HepG2 (cell line): ENCODE results near the gene HNRNPA0. TPM values are rescaled to one million over a fixed set of nuclear protein-coding genes. Genes with fewer than 3 reads are reported as not detected.

ENCODE experiments used
- ARID2 ChIP-seq: sonication (generic); formaldehyde crosslinking; IDR thresholded peaks from 2 replicates; pipeline ENCODE4 v1.8.1; 2022; ENCODE audit warnings: mild to moderate bottlenecking, missing genetic modification reagents, borderline replicate concordance
- ATF4 ChIP-seq, 2 experiments: fragments of 450-650 bp in 1 of 2; sonication (generic) in 1 of 2; formaldehyde crosslinking; IDR thresholded peaks; 2 replicates each; pipeline versions ENCODE4 v1.5.0 to v1.8.0; 2020 to 2022; ENCODE audit warnings: mild to moderate bottlenecking in 1 of 2, missing genetic modification reagents in 1 of 2
- CENPX ChIP-seq: sonication (generic); formaldehyde crosslinking; IDR thresholded peaks from 2 replicates; pipeline ENCODE4 v1.9.0; 2021; ENCODE audit warnings: mild to moderate bottlenecking, missing genetic modification reagents, moderate library complexity
- ELF1 ChIP-seq: sonication (generic); formaldehyde crosslinking; IDR thresholded peaks from 2 replicates; pipeline ENCODE4 v1.4.0; 2020; ENCODE audit warnings: missing genetic modification reagents
- FOXP4 ChIP-seq: sonication (generic); formaldehyde crosslinking; IDR thresholded peaks from 2 replicates; pipeline ENCODE4 v1.4.0; 2020; ENCODE audit warnings: missing genetic modification reagents
- HMGXB4 ChIP-seq, 2 experiments: sonication (generic) in 1 of 2; formaldehyde crosslinking in 1 of 2; IDR thresholded peaks; 2 replicates each; pipeline versions ENCODE4 v1.4.0 to v1.6.1; 2018 to 2020; ENCODE audit warnings: missing genetic modification reagents in 2 of 2, borderline replicate concordance in 1 of 2, low read depth in 1 of 2, mild to moderate bottlenecking in 1 of 2, missing biosample characterization in 1 of 2
- NFAT5 ChIP-seq: sonication (generic); formaldehyde crosslinking; IDR thresholded peaks from 2 replicates; pipeline ENCODE4 v1.4.0; 2020; ENCODE audit warnings: missing genetic modification reagents
- NFIC ChIP-seq: IDR thresholded peaks from 2 replicates; pipeline ENCODE4 v1.6.1; 2012; ENCODE audit warnings: mild to moderate bottlenecking, low read length, inconsistent platforms
- NRL ChIP-seq: sonication (generic); formaldehyde crosslinking; IDR thresholded peaks from 2 replicates; pipeline ENCODE4 v1.5.0; 2020; ENCODE audit warnings: missing genetic modification reagents, mild to moderate bottlenecking, moderate library complexity, borderline replicate concordance
- RFX5 ChIP-seq: IDR thresholded peaks from 2 replicates; pipeline ENCODE4 v1.6.1; 2011; ENCODE audit warnings: low read depth, low read length, improper control_type of control experiment
- SMAD1 ChIP-seq: sonication (generic); formaldehyde crosslinking; IDR thresholded peaks from 2 replicates; pipeline ENCODE4 v1.4.0; 2020; ENCODE audit warnings: missing genetic modification reagents, low read depth, mild to moderate bottlenecking, borderline replicate concordance
- ZKSCAN5 ChIP-seq: sonication (generic); formaldehyde crosslinking; IDR thresholded peaks from 2 replicates; pipeline ENCODE4 v1.5.1; 2020; ENCODE audit warnings: mild to moderate bottlenecking, missing genetic modification reagents
- ZNF24 ChIP-seq: fragments of 450-650 bp; IDR thresholded peaks from 2 replicates; pipeline ENCODE4 v1.6.1; 2017; ENCODE audit warnings: antibody characterized with exemption, mild to moderate bottlenecking
- ZNF432 ChIP-seq: sonication (generic); formaldehyde crosslinking; IDR thresholded peaks from 2 replicates; pipeline ENCODE4 v1.5.0; 2020; ENCODE audit warnings: missing genetic modification reagents, mild to moderate bottlenecking, borderline replicate concordance
- ZNF749 ChIP-seq: sonication (generic); formaldehyde crosslinking; IDR thresholded peaks from 2 replicates; pipeline ENCODE4 v1.8.0; 2022; ENCODE audit warnings: mild to moderate bottlenecking, missing genetic modification reagents, moderate library complexity, borderline replicate concordance
- polyA plus RNA-seq, 8 experiments: library from polyadenylated mRNA; depleted of rRNA in 3 of 8; stranded (reverse) in 7 of 8; unstranded in 1 of 8; fragments of >200 nt; fragmentation: Illumina TruSeq in 4 of 8; extraction: Trizol in 4 of 8; gene quantifications; 2 replicates each; pipeline versions ENCODE4 v1.2.1 to v1.2.3, GENCODE V29; 2011 to 2016; ENCODE audit warnings: low read depth in 4 of 8, missing spikeins in 1 of 8, mixed read lengths in 1 of 8; ENCODE audit not compliant: insufficient read depth in 1 of 8
- total RNA-seq, 5 experiments: library from RNA; depleted of rRNA; stranded (reverse); fragments of >200 nt; fragmentation: Illumina TruSeq; extraction: Trizol; gene quantifications; 2 replicates each; pipeline ENCODE4 v1.2.3, GENCODE V29; 2016; ENCODE audit warnings: low read depth in 1 of 5

Gene HNRNPA0
- total and polyA plus RNA-seq, 2 of the 13 experiments (the other 11 are each of a cell fraction or from before 2014, with no cell fraction given): 9.0 to 12.9 TPM

GRCh38 chr5:137754188-137754960 lies at the start of gene HNRNPA0 (continued):
- TF ChIP-seq NFAT5 (CRISPR knock-in tag) (0 out of 2 replicates have a peak, but pooled peaks have one; percentile 75), NFIC (no peak), ZKSCAN5 (CRISPR knock-in tag) (no peak), ZNF432 (CRISPR knock-in tag) (0 out of 2 replicates have a peak, but pooled peaks have one; percentile 36), ATF4 (CRISPR knock-in tag; IDR thresholded peaks at IDR 0.05) (peak in 1 of 2 experiments; percentile 58; a peak in 2 of 4 replicates), ZNF749 (CRISPR knock-in tag) (peak; percentile 26; the same call in 1 of the 2 replicates), NRL (CRISPR knock-in tag) (peak; percentile 31; the same call in 1 of the 2 replicates), FOXP4 (CRISPR knock-in tag) (no peak), ARID2 (CRISPR knock-in tag) (peak; percentile 66; the same call in 1 of the 2 replicates), ELF1 (CRISPR knock-in tag) (peak; percentile 85), SMAD1 (CRISPR knock-in tag) (no peak), RFX5 (peak; percentile 56), HMGXB4 (CRISPR knock-in tag; IDR thresholded peaks at IDR 0.05; ENCODE audit: borderline replicate concordance in 1 of 2, low read depth in 1 of 2) (peak; percentile 49 to 65; a peak in 2 of 4 replicates), ZNF24 (no peak), CENPX (CRISPR knock-in tag) (no peak)
